Stimulated activated CD4-positive, alpha-beta T cell treated with anti-CD3 and anti-CD28 coated beads, TNF-alpha, amount 100 ng/mL, for 48 hours (primary cell): Measurements from ENCODE around the gene HMHB1.
"Not testable (repeated sequence)": the region's sequence is repeated elsewhere in the genome, so short reads cannot be mapped to it uniquely, and the experiment has no call there.

ENCODE experiments used
- DNase-seq, 3 donors: peaks; one replicate each; pipeline ENCODE4 v3.0.0-alpha.2; 2020; ENCODE audit warnings: low read depth in 3 of 3

The HMHB1 gene

DNA sequence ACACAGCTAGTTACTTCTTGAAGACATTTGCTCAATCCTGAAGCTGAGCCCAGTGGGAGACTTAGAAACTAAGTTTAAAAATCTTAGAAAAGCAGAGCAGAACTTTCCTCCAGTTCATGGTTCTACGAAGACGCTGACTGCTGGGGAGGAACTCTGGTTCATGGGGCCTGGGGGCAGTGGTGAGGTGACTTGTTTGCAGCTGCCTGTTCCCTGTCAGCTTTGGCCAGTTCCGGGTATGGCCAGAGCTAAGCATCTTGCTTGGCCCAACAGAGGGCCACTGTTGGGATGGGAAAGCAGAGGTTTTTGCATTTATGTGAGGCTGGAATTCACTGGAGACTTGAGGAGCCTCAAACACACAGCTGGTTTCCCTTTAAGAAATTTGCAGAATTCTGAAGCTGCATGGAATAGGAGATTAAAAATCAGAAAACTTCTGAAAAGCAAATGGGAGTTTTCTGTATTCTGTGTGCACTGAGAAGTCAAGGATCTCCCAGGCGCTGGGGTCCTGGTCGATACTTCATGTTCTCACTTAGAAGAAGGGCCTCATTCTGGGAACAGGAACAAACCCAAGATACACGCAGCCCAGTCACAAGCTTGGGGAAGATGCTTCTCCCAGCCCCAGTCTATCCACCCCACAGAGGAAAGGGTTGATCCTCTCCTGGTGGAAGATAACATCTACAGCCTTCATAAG is 10.6 kb upstream of the HMHB1 start:
- DNase-seq = no peak

DNA sequence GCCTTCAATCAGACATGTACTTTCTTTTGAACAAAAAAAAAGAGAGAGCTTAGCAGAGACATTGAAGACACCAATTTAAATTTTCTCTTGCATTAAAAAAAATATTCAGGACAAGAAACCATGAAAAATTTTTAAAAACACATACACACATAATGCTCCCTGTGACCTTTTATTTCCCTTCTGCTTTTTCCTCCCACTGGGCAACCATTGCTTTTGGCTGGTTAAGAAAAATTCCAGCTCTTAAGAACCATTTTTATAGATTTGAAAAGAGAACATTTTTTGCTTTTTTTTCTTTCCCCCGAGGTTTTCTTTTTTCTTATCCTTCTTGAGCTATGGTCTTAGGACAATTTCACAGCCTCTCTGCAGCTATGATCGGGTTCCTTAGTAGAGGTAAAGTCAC is 6.1 kb upstream of the HMHB1 start:
- no peak for DNase-seq

GRCh38 chr5:143806579-143806978 is 5.4 kb upstream of the HMHB1 start:
- no peak for DNase-seq

GRCh38 chr5:143807401-143807800 is 4.6 kb upstream of the HMHB1 start:
- DNase-seq = no peak

- DNase-seq = not testable (repeated sequence)
These were observed 4.4 kb downstream of the HMHB1 start for GRCh38 chr5:143816370-143816769.

GRCh38 chr5:143819716-143820115 is 7.8 kb downstream of the HMHB1 start:
- DNase-seq = no peak

DNA sequence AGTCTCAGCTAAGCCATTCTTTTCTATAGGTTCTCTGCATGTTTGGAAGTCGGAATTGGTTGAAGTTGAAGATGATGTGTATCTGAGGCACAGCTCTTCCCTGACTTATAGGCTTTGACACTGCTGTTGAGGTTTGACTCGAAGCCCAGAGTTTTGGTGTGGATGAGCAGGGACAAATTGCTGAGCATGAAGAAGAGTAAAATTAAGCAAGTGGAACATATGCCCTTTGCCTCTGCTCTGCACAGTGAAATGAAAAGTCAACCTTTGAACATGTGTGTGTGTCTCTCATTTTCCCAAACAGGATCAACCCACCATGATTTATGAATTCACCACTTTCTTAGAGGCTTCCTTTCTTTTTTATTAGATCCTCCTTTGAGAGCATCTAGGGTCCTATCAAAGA is 8.5 kb downstream of the HMHB1 start:
- no peak for DNase-seq

DNA sequence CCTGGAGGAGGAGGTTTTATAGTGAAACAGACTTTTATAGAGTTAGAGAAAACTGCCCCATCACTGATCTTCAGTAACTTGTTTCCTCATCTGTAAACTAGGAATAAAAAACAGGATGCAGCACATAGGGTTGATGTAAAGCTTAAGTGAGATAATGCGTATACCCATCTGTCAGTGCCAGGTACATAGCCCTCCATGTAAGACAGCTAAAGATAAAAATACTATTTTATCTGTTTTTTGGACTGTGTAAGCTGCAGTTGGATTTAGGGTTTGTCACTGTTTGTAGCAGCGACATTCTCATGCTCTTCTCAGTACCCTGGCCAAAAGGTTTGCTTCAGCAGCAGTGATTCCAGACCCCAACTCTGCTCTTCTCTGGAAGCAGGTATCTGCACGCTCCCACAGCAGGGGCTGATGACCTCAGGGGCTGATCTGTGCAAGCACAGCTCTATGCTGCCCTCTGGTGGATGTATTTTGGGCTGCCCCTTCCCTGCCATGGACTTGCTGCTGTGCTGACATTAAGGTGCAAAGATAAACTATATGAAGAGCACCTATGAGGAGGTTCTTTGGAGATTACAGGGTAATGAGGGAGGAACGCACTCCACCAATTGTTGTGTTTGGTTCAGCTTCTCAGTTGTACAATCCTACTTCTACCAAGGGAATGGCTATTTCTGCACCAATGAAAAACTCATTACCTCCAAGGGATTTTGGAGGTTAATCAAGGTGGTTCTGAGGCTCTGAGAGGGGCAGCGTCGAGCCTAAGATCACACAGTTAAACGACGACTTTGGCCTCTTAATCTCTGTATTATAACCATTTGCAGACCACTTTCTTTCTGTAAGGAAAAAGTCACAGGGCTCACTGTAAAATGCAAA is 13.1 kb downstream of the HMHB1 start:
- DNase-seq = peak; percentile 73 to 81 (median 80)

DNA sequence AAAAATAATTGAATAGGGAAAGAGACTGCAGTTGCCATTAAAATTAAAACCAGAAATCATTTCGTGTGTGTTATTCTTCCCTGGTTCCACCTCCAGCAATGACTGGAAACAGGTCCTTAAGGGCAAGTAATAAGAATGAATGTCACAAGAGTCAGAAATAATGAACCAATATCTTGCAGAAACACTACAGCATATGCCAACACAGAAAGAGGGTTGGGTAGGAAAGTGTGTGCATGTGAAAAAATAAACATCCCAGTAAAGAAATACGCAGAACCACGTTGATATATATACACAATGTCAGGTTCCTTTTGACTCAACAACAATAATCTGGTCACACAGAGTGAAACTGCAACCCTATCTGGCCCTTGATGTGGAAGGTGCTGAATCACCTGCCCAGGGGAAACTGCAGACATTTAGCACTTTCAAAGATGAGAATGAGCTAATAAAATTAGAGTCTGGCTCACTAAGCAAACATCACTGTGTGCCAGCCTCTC is 15.0 kb downstream of the HMHB1 start:
- DNase-seq = peak in 2 of 3 donors; percentile 11 to 18

GRCh38 chr5:143828710-143829109 is 16.7 kb downstream of the HMHB1 start:
- no peak for DNase-seq

- no peak for DNase-seq
These were observed 21.2 kb downstream of the HMHB1 start for GRCh38 chr5:143833177-143833576.

DNA sequence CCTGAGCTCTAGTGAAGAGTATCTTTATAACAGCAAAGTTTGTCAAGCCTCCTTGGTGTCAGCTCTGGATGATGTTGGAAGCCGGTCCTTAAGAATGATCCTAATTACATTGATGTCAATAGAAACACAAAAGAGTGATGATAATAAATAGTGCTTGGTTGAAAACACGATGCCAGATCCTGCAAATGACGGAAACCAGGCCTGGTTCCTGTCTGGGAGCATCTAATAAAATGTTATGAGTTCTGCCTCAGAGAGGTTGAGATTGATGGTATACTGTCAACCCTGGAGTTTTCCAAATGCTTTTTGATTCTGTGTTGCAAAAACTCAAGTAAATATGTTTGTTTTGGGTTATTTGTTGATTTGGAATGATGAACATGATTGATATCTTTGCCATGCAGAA is 23.3 kb downstream of the HMHB1 start:
- DNase-seq = no peak

DNA sequence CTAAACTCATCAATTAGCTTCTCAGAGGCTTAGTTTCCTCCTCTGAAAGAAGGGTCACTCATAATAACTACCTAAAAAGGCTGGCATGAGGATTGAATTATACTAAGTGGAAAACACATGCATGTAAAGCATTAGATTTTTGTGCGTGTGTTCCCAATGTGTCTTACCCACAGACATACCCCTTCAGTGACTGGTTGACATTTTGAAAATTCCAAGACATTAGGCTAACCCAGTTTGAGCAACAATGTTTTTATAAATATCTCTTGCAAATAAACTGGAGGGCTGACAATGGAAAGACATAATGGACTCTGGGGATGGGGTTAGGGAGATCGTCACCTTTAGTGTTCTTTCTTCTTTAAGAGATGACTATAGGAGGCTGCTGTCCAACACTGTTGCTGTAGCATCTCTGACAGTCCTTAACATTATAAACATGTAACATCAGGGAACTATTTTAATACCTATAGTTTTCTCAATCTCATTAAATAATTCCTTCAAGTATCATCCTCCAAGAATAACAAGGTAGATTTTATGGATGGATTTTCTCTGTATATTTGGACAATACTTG is 24.3 kb downstream of the HMHB1 start:
- DNase-seq = no peak

- DNase-seq = no peak
These were observed 25.4 kb downstream of the HMHB1 start for GRCh38 chr5:143837306-143837848.

DNA sequence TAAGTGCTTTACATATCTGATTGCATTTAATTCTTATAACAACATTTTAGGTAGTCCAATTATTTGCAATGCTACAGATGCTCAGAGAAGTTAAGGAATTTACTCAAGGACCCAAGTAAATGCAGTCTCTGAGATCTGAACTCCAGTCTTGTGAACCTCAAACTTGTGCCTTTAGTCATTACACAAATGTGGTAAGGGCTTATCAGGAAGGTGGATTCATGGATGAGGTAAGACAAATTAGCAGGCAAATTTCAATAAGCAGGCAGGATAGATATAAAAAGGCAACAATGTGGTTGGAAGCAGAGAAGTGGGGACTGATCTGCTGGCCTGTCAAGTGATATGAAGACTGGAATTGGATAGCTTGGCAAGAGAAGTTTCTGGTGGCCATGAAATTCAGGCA is 29.5 kb downstream of the HMHB1 start:
- DNase-seq = no peak

DNA sequence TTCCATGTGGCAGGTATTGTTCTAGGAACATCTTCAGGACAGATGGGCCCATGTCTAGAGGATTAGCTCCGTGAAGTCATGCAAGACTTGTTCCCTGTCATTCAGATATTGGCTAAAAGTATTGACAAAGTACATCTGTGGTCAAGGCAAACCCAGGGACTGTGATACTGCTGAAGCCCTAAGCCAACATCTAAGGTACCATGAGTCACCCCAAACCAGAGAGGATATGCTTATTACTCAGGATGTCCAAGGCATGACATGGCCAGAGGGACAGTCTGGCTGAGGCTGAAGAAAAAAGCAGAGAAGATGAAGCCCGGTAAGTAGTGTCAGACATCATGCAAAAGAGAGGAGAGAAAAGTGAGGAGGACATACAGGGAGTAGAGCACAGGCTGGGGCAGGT is 31.0 kb downstream of the HMHB1 start:
- no peak for DNase-seq

DNA sequence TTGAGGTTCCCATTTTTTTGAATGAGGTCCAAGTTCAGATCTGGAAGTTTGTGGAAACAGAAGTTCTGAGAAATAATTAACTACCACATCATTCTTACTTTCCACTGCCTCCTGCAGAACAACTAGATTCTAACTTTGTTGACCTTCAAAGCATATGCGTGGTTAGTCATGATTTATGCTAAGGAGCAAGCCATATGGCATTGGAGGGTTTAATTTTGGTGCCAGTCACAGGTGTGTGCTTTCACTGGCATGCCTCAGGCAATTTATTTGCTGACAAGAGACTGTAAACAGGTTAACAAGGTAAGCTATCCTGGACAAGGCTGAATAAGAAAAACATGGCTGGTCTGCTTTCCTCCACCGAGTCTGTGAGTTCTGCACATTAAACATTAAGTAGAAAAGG is 31.5 kb downstream of the HMHB1 start:
- DNase-seq = no peak

DNA sequence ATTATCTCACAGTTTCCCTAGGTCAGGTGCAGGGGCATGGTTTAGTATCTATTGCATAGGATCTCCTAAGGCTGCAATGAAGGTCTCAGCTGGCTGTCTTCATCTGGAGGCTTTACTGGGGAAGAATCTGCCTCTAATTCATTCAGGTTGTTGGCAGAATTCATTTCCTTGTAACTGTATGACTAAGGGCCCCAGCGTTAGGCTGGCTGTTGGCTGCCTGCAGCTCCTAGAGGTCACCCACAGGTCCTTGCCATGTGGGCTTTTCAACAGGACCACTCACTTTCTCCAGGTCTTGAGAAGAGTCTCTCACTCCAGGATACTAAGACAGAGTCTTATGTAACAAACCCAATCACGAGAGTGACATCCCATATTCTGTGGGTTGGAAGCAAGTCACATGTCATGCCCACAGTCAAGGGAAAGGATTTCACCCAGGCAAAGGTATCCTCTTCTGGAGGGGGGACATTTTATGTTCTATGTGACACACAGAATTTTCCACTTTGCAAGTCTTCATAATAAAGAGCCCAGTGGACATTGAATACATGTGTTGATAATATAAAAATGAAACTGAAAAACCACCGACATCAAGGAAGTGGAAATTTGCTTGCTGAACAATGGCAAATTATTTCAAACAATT is 38.2 kb downstream of the HMHB1 start:
- DNase-seq = no peak

DNA sequence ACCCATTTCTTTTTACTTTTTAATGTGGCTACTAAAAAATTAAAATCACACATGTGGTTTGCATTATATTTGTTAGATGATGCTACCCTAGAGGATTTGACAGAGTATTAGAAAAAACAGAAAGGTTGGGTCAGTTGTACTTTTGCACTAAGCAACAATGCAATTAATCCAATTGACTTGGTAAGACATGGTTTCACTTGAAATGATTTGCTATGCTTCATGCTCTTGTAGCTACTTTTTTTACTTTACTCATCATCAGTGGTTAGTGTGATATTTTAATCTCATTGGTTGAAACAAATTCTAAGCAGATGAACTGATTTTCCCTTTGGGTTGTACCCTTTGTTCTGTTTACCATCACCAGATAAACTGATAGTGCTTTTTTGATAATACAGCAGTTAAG is 39.4 kb downstream of the HMHB1 start:
- DNase-seq = no peak

DNA sequence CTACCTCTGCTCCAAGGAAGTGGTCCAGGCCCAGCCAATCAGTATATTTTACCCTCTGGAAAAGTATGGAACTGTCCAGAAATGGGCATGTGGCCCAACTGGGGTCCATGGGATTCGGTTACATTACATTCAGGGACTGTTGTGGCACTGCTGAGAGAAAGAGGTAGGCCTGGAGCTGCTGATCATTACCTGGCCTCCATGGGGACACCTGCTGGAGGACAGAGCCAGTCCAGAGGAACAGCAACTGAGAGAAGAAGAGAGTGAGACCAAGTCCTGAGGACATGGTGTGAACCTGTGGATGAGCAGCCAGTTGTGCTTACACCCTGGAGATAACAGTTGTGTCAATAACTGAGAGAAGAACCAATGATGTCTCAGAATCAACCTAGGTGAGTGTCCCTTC is 48.2 kb downstream of the HMHB1 start:
- no peak for DNase-seq

- DNase-seq = no peak
These were observed 50.3 kb downstream of the HMHB1 start for GRCh38 chr5:143862271-143862670.

- DNase-seq = no peak
These were observed 53.6 kb downstream of the HMHB1 start for GRCh38 chr5:143865426-143866025.
